NB4 (cell line): ENCODE data around the gene E2F7.
A peak's percentile ranks its signal among the peaks of the same experiment; 100 is the strongest.

Source experiments
- DNase-seq: peaks from one replicate; pipeline ENCODE4 v3.0.0; 2010; ENCODE audit warnings: low read depth
- H3K4me3 ChIP-seq: one replicate; pipeline ENCODE4 v1.5.1; 2011; ENCODE audit warnings: mild to moderate bottlenecking, low read depth, low read length, moderate library complexity
- CTCF ChIP-seq: IDR thresholded peaks from one replicate; pipeline ENCODE4 v1.5.1; 2012; ENCODE audit warnings: low read depth, low read length
- MAX ChIP-seq: IDR thresholded peaks from 2 replicates; pipeline ENCODE4 v1.6.1; 2011; ENCODE audit warnings: low read depth, low read length
- MYC ChIP-seq: IDR thresholded peaks from 2 replicates; pipeline ENCODE4 v1.6.1; 2011; ENCODE audit warnings: low read depth, low read length
- POLR2A ChIP-seq: IDR thresholded peaks from 2 replicates; pipeline ENCODE4 v1.6.1; 2011; ENCODE audit warnings: mild to moderate bottlenecking; ENCODE audit not compliant: insufficient read length; ENCODE audit errors: extremely low read depth

Gene E2F7

GRCh38 chr12:77042833-77043232 is 22.5 kb downstream of the E2F7 start:
- no peak overlapping the region for H3K4me3 ChIP-seq
- no peak for DNase-seq
- TF ChIP-seq MAX, result no peak
- no peak for TF ChIP-seq MYC
- TF ChIP-seq POLR2A, result no peak
- TF ChIP-seq CTCF, result no peak

DNA sequence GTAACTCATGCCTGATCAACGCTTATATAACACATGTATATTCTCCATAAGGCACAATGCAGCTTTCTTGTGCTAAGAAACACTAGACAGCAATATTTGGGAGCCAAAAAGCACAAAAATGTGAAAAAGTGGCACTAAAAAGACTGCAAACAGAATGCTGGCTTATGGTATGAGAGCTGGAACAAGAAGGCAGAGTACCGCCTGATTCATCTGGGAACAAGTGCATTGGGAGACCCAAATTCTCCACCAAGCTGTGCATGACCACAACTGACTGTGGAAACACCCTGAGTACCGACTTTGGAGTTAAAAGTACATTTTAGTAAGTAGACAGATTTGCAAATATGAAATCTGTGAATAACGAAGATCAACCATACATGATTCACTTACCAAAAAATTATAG is 25.1 kb downstream of the E2F7 start:
- no peak overlapping the region for H3K4me3 ChIP-seq
- DNase-seq, result no peak
- no peak for TF ChIP-seq POLR2A

GRCh38 chr12:77035226-77035625 is 30.1 kb downstream of the E2F7 start:
- TF ChIP-seq CTCF (no peak), MAX (no peak), POLR2A (no peak), MYC (no peak)
- no peak overlapping the region for H3K4me3 ChIP-seq
- DNase-seq, result no peak

DNA sequence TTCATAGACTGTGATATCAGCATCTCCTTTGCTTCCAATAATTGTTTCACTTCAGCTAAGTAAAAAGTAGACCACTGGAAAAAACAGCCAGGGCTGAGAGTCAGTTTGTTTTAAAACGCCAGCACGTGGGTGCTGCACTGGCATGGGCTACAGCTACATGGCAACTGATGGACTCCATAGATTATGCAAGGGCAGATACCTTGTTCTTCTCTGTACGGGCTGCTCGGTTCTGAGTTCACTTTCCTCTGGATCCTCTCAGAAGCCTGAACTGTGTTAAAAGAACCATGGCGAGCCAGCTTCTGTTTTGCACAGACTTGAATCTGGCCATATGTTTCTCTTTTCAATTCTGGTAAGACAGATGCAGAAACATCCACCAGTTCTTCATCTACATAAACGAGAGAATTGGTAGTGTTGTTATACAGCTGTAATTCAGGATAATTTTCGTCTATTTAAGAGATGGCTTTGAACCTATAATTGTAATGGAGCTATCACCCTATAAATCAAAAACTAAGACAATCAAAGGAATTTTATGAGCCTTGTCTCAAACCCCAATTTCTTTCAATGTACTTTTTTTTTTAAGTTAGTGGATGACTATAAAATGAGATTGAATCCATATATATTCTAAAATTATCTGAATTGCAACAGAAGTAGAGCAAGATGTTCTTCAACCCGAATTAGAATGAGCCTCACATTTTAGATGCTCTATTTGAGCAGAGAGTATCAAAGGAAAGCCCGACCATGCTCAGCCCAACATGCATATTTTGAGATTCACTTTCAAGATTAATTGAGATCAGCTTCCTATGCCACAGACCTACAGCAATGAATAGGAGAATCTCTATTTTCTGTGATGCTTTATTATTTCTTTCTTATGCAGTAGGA is 31.5 kb downstream of the E2F7 start:
- H3K4me3 ChIP-seq, result no peak overlapping the region
- TF ChIP-seq MYC, result no peak
- TF ChIP-seq MAX, result no peak
- TF ChIP-seq CTCF, result no peak
- no peak for TF ChIP-seq POLR2A
- no peak for DNase-seq

- H3K4me3 ChIP-seq, result no peak overlapping the region
- no peak for DNase-seq
- TF ChIP-seq CTCF (no peak), POLR2A (no peak), MAX (no peak), MYC (no peak)
Measured at GRCh38 chr12:77032406-77032805, 33.0 kb downstream of the E2F7 start.

DNA sequence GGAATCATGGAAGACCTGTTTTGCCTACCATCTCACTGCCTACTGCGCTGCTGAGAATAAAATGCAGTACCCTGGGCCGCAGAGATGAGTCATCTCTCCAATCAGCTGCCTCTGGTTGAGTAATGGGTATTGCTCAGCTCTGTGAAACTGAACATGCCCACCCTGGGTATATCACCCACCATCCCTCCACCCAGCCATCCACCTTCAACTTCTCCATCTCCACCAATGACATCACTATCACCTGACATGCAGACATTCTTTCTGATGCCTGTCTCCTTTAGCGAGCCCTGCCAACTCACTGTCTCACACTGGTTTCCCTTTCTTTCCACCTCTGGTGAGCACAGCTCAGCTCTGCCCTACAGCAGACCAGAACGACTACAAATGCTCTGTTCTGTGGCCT is 33.6 kb downstream of the E2F7 start:
- TF ChIP-seq MYC, result no peak
- no peak for TF ChIP-seq CTCF
- no peak for TF ChIP-seq MAX
- no peak for TF ChIP-seq POLR2A
- no peak overlapping the region for H3K4me3 ChIP-seq
- DNase-seq, result peak; percentile 29
